GM20431 (cell line): Measurements from ENCODE around the gene GAGE12J.
"Not testable (repeated sequence)": the region's sequence is repeated elsewhere in the genome, so short reads cannot be mapped to it uniquely, and the experiment has no call there.

Experiments
- in situ Hi-C: fragments of 300-500 bp; cut with MseI, MboI; formaldehyde crosslinking; loops from one replicate; pipeline ENCODE4 v1.15.0; 2020; ENCODE audit warnings: low sequenced_read_pairs; ENCODE audit not compliant: unreplicated experiment

Gene GAGE12J

GRCh38 chrX:49321737-49322136, at the start of gene GAGE12J:
Gene GAGE12J, plus strand, starts transcription at chrX:49322037. Its CDS starts 1,157 bp downstream, at chrX:49323194.
- in situ Hi-C loops = not testable (repeated sequence)

GRCh38 chrX:49272421-49272820, 49.4 kb upstream of the GAGE12J start:
- in situ Hi-C loops = no loop called here

- in situ Hi-C loops = no loop called here
Observed at GRCh38 chrX:49273181-49273727, 48.6 kb upstream of the GAGE12J start.

GRCh38 chrX:49276207-49276606, 45.6 kb upstream of the GAGE12J start:
- in situ Hi-C loops = no loop called here

GRCh38 chrX:49276671-49277534, 44.9 kb upstream of the GAGE12J start:
- in situ Hi-C loops = no loop called here

GRCh38 chrX:49277535-49277830, 44.4 kb upstream of the GAGE12J start:
- in situ Hi-C loops = no loop called here

- in situ Hi-C loops = no loop called here
Observed at GRCh38 chrX:49278081-49278480, 43.8 kb upstream of the GAGE12J start.

GRCh38 chrX:49282647-49283011, 39.2 kb upstream of the GAGE12J start:
- in situ Hi-C loops = no loop called here

- in situ Hi-C loops = no loop called here
Observed at GRCh38 chrX:49284212-49284611, 37.6 kb upstream of the GAGE12J start.

GRCh38 chrX:49286136-49286535, 35.7 kb upstream of the GAGE12J start:
- in situ Hi-C loops = no loop called here

- in situ Hi-C loops = no loop called here
Observed at GRCh38 chrX:49286581-49286980, 35.3 kb upstream of the GAGE12J start.

- in situ Hi-C loops = no loop called here
Observed at GRCh38 chrX:49287665-49288064, 34.2 kb upstream of the GAGE12J start.

- in situ Hi-C loops = no loop called here
Observed at GRCh38 chrX:49290215-49290614, 31.6 kb upstream of the GAGE12J start.

- in situ Hi-C loops = no loop called here
Observed at GRCh38 chrX:49291615-49292337, 30.1 kb upstream of the GAGE12J start.

- in situ Hi-C loops = no loop called here
Observed at GRCh38 chrX:49292400-49293362, 29.2 kb upstream of the GAGE12J start.

GRCh38 chrX:49299293-49299692, 22.5 kb upstream of the GAGE12J start:
- in situ Hi-C loops = not testable (repeated sequence)

GRCh38 chrX:49300703-49301102, 21.1 kb upstream of the GAGE12J start:
- in situ Hi-C loops = no loop called here

GRCh38 chrX:49303346-49303745, 18.5 kb upstream of the GAGE12J start, which contains the start of gene GAGE10:
Gene GAGE10, plus strand, starts transcription at chrX:49303646. Its CDS starts 1,214 bp downstream, at chrX:49304860.
- in situ Hi-C loops = no loop called here

- in situ Hi-C loops = not testable (repeated sequence)
Observed at GRCh38 chrX:49307775-49308174, 14.1 kb upstream of the GAGE12J start.
